ENCODE measurements around the gene TFIP11. TPM values are rescaled to one million over a fixed set of nuclear protein-coding genes. Genes with fewer than 3 reads are reported as not detected.

TFIP11 gene
- total and polyA plus RNA-seq, 2 of the 13 experiments (the other 11 are each of a cell fraction or from before 2014, with no cell fraction given): 15.4 to 22.8 TPM

DNA sequence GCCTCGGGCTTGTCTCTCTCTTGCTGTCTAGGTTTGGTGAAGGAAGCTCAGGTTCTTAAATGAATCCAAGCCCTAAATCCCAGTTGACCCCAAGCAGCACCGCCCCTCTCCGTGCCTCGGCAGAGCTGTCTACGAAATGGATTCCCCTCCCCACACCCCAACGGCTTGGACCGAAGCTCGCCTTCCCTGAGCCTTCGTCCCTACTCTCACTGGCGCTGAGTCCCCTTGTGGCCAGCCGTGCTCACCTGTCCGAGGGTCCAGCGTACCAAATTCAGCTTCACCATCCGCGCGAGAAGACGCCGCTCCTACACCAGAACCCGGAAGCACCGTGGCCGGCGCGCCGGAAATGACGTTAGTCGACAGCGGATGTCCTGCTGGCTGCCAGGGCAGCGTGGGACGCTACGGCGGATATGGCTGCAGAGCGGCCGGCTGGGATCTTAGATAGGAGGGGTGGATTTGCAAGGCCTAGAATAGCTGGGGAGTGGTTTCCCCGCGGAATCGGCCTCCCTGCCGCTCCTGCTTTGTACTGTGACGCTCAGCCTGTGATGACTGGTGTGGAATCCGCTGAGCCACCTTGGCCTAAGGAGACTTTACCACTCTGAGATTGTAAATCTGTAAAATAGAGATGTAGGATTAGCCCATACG is at the start of gene TFIP11 (continued):
- TF ChIP-seq, protein P1, sequence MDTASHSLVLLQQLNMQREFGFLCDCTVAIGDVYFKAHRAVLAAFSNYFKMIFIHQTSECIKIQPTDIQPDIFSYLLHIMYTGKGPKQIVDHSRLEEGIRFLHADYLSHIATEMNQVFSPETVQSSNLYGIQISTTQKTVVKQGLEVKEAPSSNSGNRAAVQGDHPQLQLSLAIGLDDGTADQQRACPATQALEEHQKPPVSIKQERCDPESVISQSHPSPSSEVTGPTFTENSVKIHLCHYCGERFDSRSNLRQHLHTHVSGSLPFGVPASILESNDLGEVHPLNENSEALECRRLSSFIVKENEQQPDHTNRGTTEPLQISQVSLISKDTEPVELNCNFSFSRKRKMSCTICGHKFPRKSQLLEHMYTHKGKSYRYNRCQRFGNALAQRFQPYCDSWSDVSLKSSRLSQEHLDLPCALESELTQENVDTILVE (CRISPR knock-in tag; IDR thresholded peaks at IDR 0.05): peak; percentile 75; the same call in 1 of the 2 replicates

DNA sequence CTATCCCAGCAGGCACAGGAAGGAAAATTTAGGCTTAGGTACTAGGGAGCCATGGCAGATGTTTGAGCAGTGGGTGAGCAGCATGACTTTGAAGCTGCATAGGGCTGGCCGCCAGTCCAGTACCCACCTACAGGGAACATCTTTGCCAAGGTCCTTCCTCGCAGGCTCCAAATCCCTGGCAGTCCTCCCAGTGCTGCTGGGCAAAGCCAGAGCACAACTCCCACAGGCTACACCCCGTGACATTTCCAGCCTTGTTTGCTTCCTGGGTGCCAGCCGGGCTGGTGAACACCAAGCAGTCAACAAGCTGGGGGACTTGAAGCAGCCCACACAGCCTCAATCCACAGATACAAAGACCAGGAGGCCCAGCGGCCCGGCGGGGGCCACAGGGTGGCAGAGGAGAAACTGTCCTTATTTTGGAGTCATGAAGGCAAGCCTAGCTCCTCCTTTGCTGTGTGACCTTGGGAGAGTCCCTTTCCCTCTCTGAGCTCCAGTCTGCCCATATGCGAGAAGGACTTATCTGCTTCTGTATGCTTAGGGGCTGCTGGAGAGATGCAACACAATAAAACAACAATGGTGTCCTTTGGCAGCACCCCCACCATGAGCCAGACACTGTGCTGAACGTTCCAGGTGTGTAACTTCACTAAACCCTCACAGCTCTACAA is 49.6 kb upstream of the TFIP11 start:
- no peak overlapping the region for H3K27ac ChIP-seq (ENCODE audit: extremely low read length, insufficient read depth, low read length)
- H3K9me3 ChIP-seq (ENCODE audit: low read length): no peaks in the 10 kb centered on the region
- no peak overlapping the region for H2AFZ ChIP-seq (ENCODE audit: low read length)
- H3K4me1 ChIP-seq (ENCODE audit: insufficient read depth, low read length): no peaks in the 10 kb centered on the region
- H3K4me3 ChIP-seq (replicated peaks in 1 of 3; ENCODE audit: insufficient read depth in 1 of 3, low read depth in 2 of 3, low read length in 3 of 3): no peak overlapping the region
- no peak for FAIRE-seq
- DNase-seq (ENCODE audit: low spot score): no peak
- no peak overlapping the region for H3K9ac ChIP-seq (ENCODE audit: insufficient read depth, low read depth, low read length)
- ChIA-PET POLR2A (no interaction called here), CTCF (ENCODE audit: low intra/inter-chr PET ratio, low total read pairs) (no interaction called here)
- no peak overlapping the region for H3K4me2 ChIP-seq (ENCODE audit: low read depth, low read length)
- H3K36me3 ChIP-seq (replicated peaks in 1 of 2; ENCODE audit: control insufficient read depth in 1 of 2, insufficient read depth in 2 of 2, low read length in 2 of 2): peaks cover 0 to 3% of the 10 kb centered on the region in 2 experiments; a peak in 1 of 5 replicates
- BruUV-seq (replicated peaks): no TSS peak
- no peaks in the 10 kb centered on the region for H4K20me1 ChIP-seq (ENCODE audit: insufficient read depth, low read length)
- in situ Hi-C loops (cut with HindIII; ENCODE audit: extremely low pct_ligation_motif_present, low pct_unique_long_range_greater_than_20kb) (no loop called here), intact Hi-C loops (cut with micrococcal nuclease; ENCODE audit: unreplicated experiment) (no loop called here)
- no peaks in the 10 kb centered on the region for H3K27me3 ChIP-seq (ENCODE audit: control insufficient read depth in 1 of 2, insufficient read depth in 2 of 2, low read length in 2 of 2)
- WGBS (ENCODE audit: low lambda C conversion rate): 90% methylated on average over 4 of the region's 9 CpGs
- no peak for ATAC-seq
- peak; percentile 90 for TF ChIP-seq ZNF768 (CRISPR knock-in tag; IDR thresholded peaks at IDR 0.05)
- TF ChIP-seq, protein P2, sequence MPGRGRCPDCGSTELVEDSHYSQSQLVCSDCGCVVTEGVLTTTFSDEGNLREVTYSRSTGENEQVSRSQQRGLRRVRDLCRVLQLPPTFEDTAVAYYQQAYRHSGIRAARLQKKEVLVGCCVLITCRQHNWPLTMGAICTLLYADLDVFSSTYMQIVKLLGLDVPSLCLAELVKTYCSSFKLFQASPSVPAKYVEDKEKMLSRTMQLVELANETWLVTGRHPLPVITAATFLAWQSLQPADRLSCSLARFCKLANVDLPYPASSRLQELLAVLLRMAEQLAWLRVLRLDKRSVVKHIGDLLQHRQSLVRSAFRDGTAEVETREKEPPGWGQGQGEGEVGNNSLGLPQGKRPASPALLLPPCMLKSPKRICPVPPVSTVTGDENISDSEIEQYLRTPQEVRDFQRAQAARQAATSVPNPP (CRISPR knock-in tag; IDR thresholded peaks at IDR 0.05): no peak
- no peaks in the 10 kb centered on the region for H3K79me2 ChIP-seq (ENCODE audit: insufficient read depth, low read length)

Data from HepG2 (cell line).